ENCODE data around the gene AP3S2.

- no peak for TF ChIP-seq CTCF (IDR thresholded peaks at IDR 0.05)
- no peak for TF ChIP-seq POLR2AphosphoS5 (IDR thresholded peaks at IDR 0.05)
- no peak for TF ChIP-seq POLR2A (IDR thresholded peaks at IDR 0.05)
- TF ChIP-seq EP300 (IDR thresholded peaks at IDR 0.05) = no peak
Observed at GRCh38 chr15:89928421-89928820, 34.6 kb upstream of the AP3S2 start.
